Sigmoid colon (tissue), 4 donors: ENCODE data around the gene RAB3GAP2.

Experiments used
- CTCF ChIP-seq, 4 experiments: fragments of 450-650 bp in 3 of 4; fragments of 200-600 bp in 1 of 4; IDR thresholded peaks; one replicate each; pipeline ENCODE4 v1.5.1; 2016 to 2019; ENCODE audit warnings: antibody characterized with exemption in 4 of 4, mild to moderate bottlenecking in 3 of 4, moderate library complexity in 2 of 4
- EP300 ChIP-seq, 4 donors: sonication (generic); formaldehyde crosslinking; IDR thresholded peaks; one replicate each; pipeline ENCODE4 v1.6.1; 2017; ENCODE audit warnings: antibody characterized with exemption in 4 of 4
- POLR2A ChIP-seq, 2 donors: fragments of 450-650 bp; IDR thresholded peaks; one replicate each; pipeline ENCODE4 v1.6.1; 2016; ENCODE audit warnings: antibody characterized with exemption in 2 of 2, mild to moderate bottlenecking in 2 of 2, moderate library complexity in 2 of 2
- POLR2AphosphoS5 ChIP-seq, 4 donors: sonication (generic); formaldehyde crosslinking; IDR thresholded peaks; one replicate each; pipeline ENCODE4 v1.6.1; 2017; ENCODE audit warnings: antibody characterized with exemption in 4 of 4

- TF ChIP-seq POLR2AphosphoS5 (IDR thresholded peaks at IDR 0.05) (no peak), CTCF (IDR thresholded peaks at IDR 0.05) (no peak), POLR2A (IDR thresholded peaks at IDR 0.05) (no peak), EP300 (IDR thresholded peaks at IDR 0.05) (no peak)
These were observed 577 bp downstream of the RAB3GAP2 start for GRCh38 chr1:220271706-220272046.
